CD8-positive, alpha-beta memory T cell (primary cell): ENCODE measurements around the gene ANKRD34A. TPM values are rescaled to one million over a fixed set of nuclear protein-coding genes. Genes with fewer than 3 reads are reported as not detected.

Experiments used
- CTCF ChIA-PET: fragments of 350-600 bp; sonication (Branson Sonifier 250); formaldehyde crosslinking; loops from one replicate; lab custom pipeline; 2021; ENCODE audit warnings: antibody characterized with exemption; lab: Charles Lee
- POLR2A ChIA-PET: fragments of 350-600 bp; sonication (Branson Sonifier 250); formaldehyde crosslinking; loops from one replicate; lab custom pipeline; 2021; ENCODE audit warnings: antibody characterized with exemption; lab: Charles Lee
- DNase-seq, 5 donors: peaks; one replicate each; pipeline versions ENCODE4 v3.0.0 to v3.0.0-alpha.2; 2020 to 2022; ENCODE audit warnings: mixed read lengths in 1 of 5
- H3K27ac ChIP-seq: one replicate; pipeline ENCODE4 v1.7.0; 2013; ENCODE audit warnings: low read depth, mild to moderate bottlenecking, low read length, moderate library complexity
- H3K27me3 ChIP-seq: 2 replicates; pipeline ENCODE4 v1.7.0; 2013; ENCODE audit warnings: low read length, mild to moderate bottlenecking; ENCODE audit not compliant: insufficient read depth, poor library complexity, severe bottlenecking
- H3K36me3 ChIP-seq: 2 replicates; pipeline ENCODE4 v1.7.0; 2013; ENCODE audit warnings: mild to moderate bottlenecking, low read length, moderate library complexity; ENCODE audit not compliant: insufficient read depth
- H3K4me1 ChIP-seq: 2 replicates; pipeline ENCODE4 v1.7.0; 2013; ENCODE audit warnings: mild to moderate bottlenecking, low read length, moderate library complexity; ENCODE audit not compliant: insufficient read depth
- H3K4me3 ChIP-seq: 2 replicates; pipeline ENCODE4 v1.7.0; 2013; ENCODE audit warnings: mild to moderate bottlenecking, low read length
- H3K9me3 ChIP-seq: 2 replicates; pipeline ENCODE4 v1.7.0; 2013; ENCODE audit warnings: mild to moderate bottlenecking, low read length
- H3K27ac Mint-ChIP-seq, 8 donors: one replicate each; pipeline ENCODE4 v1.8.0; 2020 to 2021; ENCODE audit warnings: mixed read lengths in 8 of 8, mild to moderate bottlenecking in 6 of 8, inconsistent platforms in 3 of 8, moderate library complexity in 3 of 8
- H3K27me3 Mint-ChIP-seq, 2 donors: one replicate each; pipeline ENCODE4 v1.8.0; 2020 to 2021; ENCODE audit warnings: mixed read lengths in 2 of 2, mild to moderate bottlenecking in 1 of 2, moderate library complexity in 1 of 2
- H3K36me3 Mint-ChIP-seq, 3 donors: one replicate each; pipeline ENCODE4 v1.8.0; 2020 to 2021; ENCODE audit warnings: mixed read lengths in 3 of 3, inconsistent platforms in 1 of 3, mild to moderate bottlenecking in 1 of 3
- H3K4me1 Mint-ChIP-seq, 3 donors: one replicate each; pipeline ENCODE4 v1.8.0; 2020 to 2021; ENCODE audit warnings: mixed read lengths in 3 of 3, inconsistent platforms in 1 of 3, mild to moderate bottlenecking in 1 of 3
- H3K4me3 Mint-ChIP-seq, 7 donors: one replicate each; pipeline ENCODE4 v1.8.0; 2020 to 2021; ENCODE audit warnings: mixed read lengths in 7 of 7, mild to moderate bottlenecking in 6 of 7, moderate library complexity in 4 of 7, inconsistent platforms in 2 of 7
- H3K9me3 Mint-ChIP-seq, 5 donors: one replicate each; pipeline ENCODE4 v1.8.0; 2020 to 2022; ENCODE audit warnings: mixed read lengths in 5 of 5, mild to moderate bottlenecking in 3 of 5, moderate library complexity in 2 of 5, inconsistent platforms in 1 of 5
- polyA plus RNA-seq: library from polyadenylated mRNA; unstranded; fragments of 300-500 nt; fragmentation: Illumina TruSeq; gene quantifications from one replicate; pipeline ENCODE4 v1.2.3, GENCODE V29; 2021
- total RNA-seq, 2 experiments: library from RNA; stranded (reverse); gene quantifications; one replicate each; pipeline ENCODE4 v1.2.3, GENCODE V29; 2021

ANKRD34A gene
- total and polyA plus RNA-seq, 3 experiments from 2014 or later = 0.97 to 8.7 (median 6.9) TPM

DNA sequence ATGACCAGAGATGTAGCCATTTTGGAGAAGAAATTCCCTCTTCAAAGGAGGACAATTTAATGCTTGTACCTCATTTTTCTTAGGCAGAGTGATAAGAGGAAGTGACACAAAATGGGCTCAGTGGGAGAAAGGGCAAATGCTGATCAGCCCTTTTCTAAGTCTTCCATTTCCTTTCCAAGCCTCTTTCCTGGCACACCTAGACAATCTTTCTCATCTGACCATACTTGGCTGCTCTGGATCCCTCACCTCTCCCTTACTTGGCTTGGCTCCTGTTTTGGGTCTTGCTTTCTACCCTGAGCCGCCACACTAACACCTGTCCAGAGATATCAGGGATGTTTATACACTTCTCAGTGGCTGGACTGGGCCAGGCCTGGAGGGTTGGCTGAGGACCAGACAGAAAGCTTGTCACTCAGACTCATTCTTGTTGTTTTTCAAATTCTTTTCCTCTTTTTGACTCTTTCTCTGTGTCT lies 18.9 kb upstream of the ANKRD34A start:
- Histone ChIP-seq H3K27me3 (no peaks in the 10 kb centered on the region), H3K4me1 (peaks cover 90% of the 10 kb centered on the region), H3K4me3 (no peak overlapping the region), H3K9me3 (no peaks in the 10 kb centered on the region), H3K36me3 (no peaks in the 10 kb centered on the region), H3K27ac (no peak overlapping the region)
- Mint-ChIP-seq H3K36me3 (no peaks in the 10 kb centered on the region), H3K4me1 (peaks cover 10 to 58% (median 12%) of the 10 kb centered on the region in 3 donors), H3K4me3 (peak overlapping the region in 2 of 7 donors; percentile 3 to 5), H3K27me3 (no peaks in the 10 kb centered on the region), H3K27ac (peak overlapping the region in 7 of 8 donors; percentile 24 to 99 (median 80)), H3K9me3 (no peaks in the 10 kb centered on the region)
- POLR2A ChIA-PET = interaction anchor here (2.3 to 4.7 kb wide), 2 partner anchors 11 to 14 kb away, joined by 10 to 49 read pairs; partner anchors contain the start of gene TXNIP
- DNase-seq = no peak
- CTCF ChIA-PET = interaction anchor here (1.1 to 1.6 kb wide), 2 partner anchors 24 to 55 kb away, joined by 4 to 5 read pairs; no protein-coding TSS in a partner anchor

- Mint-ChIP-seq H3K9me3 (no peaks in the 10 kb centered on the region), H3K27ac (peak overlapping the region in 5 of 8 donors; percentile 74 to 99 (median 80)), H3K4me3 (peak overlapping the region in 4 of 7 donors; percentile 18 to 45 (median 31)), H3K4me1 (peaks cover 0 to 50% (median 3%) of the 10 kb centered on the region in 3 donors), H3K27me3 (no peaks in the 10 kb centered on the region), H3K36me3 (peaks cover 0 to 4% (median 3%) of the 10 kb centered on the region in 3 donors)
- H3K27me3 ChIP-seq = no peaks in the 10 kb centered on the region
- ChIA-PET POLR2A (interaction anchor here (0.6 to 7.2 kb wide), 3 partner anchors 11 to 53 kb away, joined by 3 to 229 read pairs (median 3); partner anchors contain the start of genes LIX1L and TXNIP), CTCF (interaction anchor here (0.8 to 8.3 kb wide), 2 partner anchors 18 to 50 kb away, joined by 3 to 475 read pairs; partner anchors contain the start of gene TXNIP)
- no peaks in the 10 kb centered on the region for H3K36me3 ChIP-seq
- no peak overlapping the region for H3K4me3 ChIP-seq
- H3K27ac ChIP-seq = no peak overlapping the region
- H3K4me1 ChIP-seq = peaks cover 93% of the 10 kb centered on the region
- no peaks in the 10 kb centered on the region for H3K9me3 ChIP-seq
- DNase-seq = no peak
These were observed 17.8 kb upstream of the ANKRD34A start for GRCh38 chr1:145982010-145982723.

- H3K36me3 Mint-ChIP-seq = peaks cover 0 to 9% (median 3%) of the 10 kb centered on the region in 3 donors
- no peaks in the 10 kb centered on the region for H3K9me3 ChIP-seq
- DNase-seq = no peak
- no peaks in the 10 kb centered on the region for H3K9me3 Mint-ChIP-seq
- peaks cover 0 to 43% (median 0%) of the 10 kb centered on the region in 3 donors for H3K4me1 Mint-ChIP-seq
- peak overlapping the region; percentile 76 for H3K27ac ChIP-seq
- H3K4me3 ChIP-seq = peak overlapping the region; percentile 55
- CTCF ChIA-PET = interaction anchor here (0.6 to 8.3 kb wide), 9 partner anchors 16 to 134 kb away, joined by 3 to 475 read pairs (median 16); partner anchors contain the start of genes ANKRD34A, LIX1L, NUDT17 and POLR3GL
- H3K27me3 ChIP-seq = no peaks in the 10 kb centered on the region
- H3K4me1 ChIP-seq = peaks cover 82% of the 10 kb centered on the region
- H3K36me3 ChIP-seq = no peaks in the 10 kb centered on the region
- H3K27ac Mint-ChIP-seq = peak overlapping the region in 1 of 8 donors; percentile 84
- no peaks in the 10 kb centered on the region for H3K27me3 Mint-ChIP-seq
- POLR2A ChIA-PET = interaction anchor here (0.6 to 7.2 kb wide), 11 partner anchors 12 to 124 kb away, joined by 3 to 229 read pairs (median 8); partner anchors contain the start of genes ANKRD34A, PEX11B, POLR3GL and RBM8A
- H3K4me3 Mint-ChIP-seq = no peak overlapping the region
These were observed 16.2 kb upstream of the ANKRD34A start for GRCh38 chr1:145980457-145980994.

GRCh38 chr1:145979746-145980456 lies 15.5 kb upstream of the ANKRD34A start:
- H3K27me3 ChIP-seq = no peaks in the 10 kb centered on the region
- peaks cover 0 to 14% (median 6%) of the 10 kb centered on the region in 3 donors for H3K36me3 Mint-ChIP-seq
- H3K36me3 ChIP-seq = no peaks in the 10 kb centered on the region
- H3K4me1 ChIP-seq = peaks cover 75% of the 10 kb centered on the region
- peak overlapping the region; percentile 55 for H3K4me3 ChIP-seq
- H3K9me3 Mint-ChIP-seq = no peaks in the 10 kb centered on the region
- H3K4me3 Mint-ChIP-seq = no peak overlapping the region
- ChIA-PET POLR2A (interaction anchor here (0.6 to 7.2 kb wide), 17 partner anchors 13 to 124 kb away, joined by 3 to 229 read pairs (median 5); partner anchors contain the start of genes ANKRD34A, LIX1L, PEX11B and PIAS3), CTCF (interaction anchor here (0.6 to 8.3 kb wide), 16 partner anchors 15 to 138 kb away, joined by 3 to 475 read pairs (median 6); partner anchors contain the start of genes ANKRD34A, ITGA10, LIX1L and NUDT17)
- no peak overlapping the region for H3K27ac Mint-ChIP-seq
- H3K4me1 Mint-ChIP-seq = peaks cover 0 to 41% (median 6%) of the 10 kb centered on the region in 3 donors
- H3K27me3 Mint-ChIP-seq = no peaks in the 10 kb centered on the region
- peak overlapping the region; percentile 76 for H3K27ac ChIP-seq
- no peaks in the 10 kb centered on the region for H3K9me3 ChIP-seq
- peak in 2 of 5 donors; percentile 55 to 69 for DNase-seq

GRCh38 chr1:145978854-145979745 lies 14.7 kb upstream of the ANKRD34A start:
- Mint-ChIP-seq H3K4me3 (no peak overlapping the region), H3K9me3 (no peaks in the 10 kb centered on the region), H3K27me3 (no peaks in the 10 kb centered on the region), H3K36me3 (peaks cover 0 to 16% (median 8%) of the 10 kb centered on the region in 3 donors), H3K27ac (no peak overlapping the region), H3K4me1 (peaks cover 6 to 34% (median 14%) of the 10 kb centered on the region in 3 donors)
- no peaks in the 10 kb centered on the region for H3K27me3 ChIP-seq
- peaks cover 69% of the 10 kb centered on the region for H3K4me1 ChIP-seq
- DNase-seq = peak; percentile 52 to 89 (median 80)
- H3K4me3 ChIP-seq = peak overlapping the region; percentile 55
- ChIA-PET POLR2A (interaction anchor here (0.5 to 7.2 kb wide), 18 partner anchors 14 to 134 kb away, joined by 3 to 229 read pairs (median 5); partner anchors contain the start of genes ANKRD34A, LIX1L, NUDT17 and PEX11B), CTCF (interaction anchor here (0.7 to 8.3 kb wide), 19 partner anchors 15 to 137 kb away, joined by 3 to 475 read pairs (median 6); partner anchors contain the start of genes ANKRD34A, ITGA10, LIX1L and NUDT17)
- no peaks in the 10 kb centered on the region for H3K9me3 ChIP-seq
- peak overlapping the region; percentile 76 for H3K27ac ChIP-seq
- H3K36me3 ChIP-seq = no peaks in the 10 kb centered on the region

DNA sequence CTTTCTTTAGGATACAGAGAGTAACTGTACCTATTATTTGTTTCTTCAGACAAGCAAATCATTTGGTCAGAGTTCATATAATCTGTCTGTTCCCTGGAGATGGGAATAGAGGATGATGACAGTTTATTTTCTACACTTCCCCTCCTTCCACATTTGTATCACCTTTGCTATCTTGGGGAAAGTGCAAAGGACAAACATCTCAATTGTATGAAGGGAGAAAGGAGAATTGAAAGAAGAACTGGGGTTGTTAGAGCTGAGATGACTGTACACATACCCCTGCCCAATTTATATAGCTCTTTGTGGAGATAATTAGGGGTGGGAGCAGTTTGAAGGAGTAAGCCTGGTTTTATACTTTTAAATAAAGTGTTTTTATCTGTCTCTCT lies 14.1 kb upstream of the ANKRD34A start:
- Mint-ChIP-seq H3K9me3 (no peaks in the 10 kb centered on the region), H3K27me3 (no peaks in the 10 kb centered on the region), H3K4me1 (peaks cover 7 to 28% (median 16%) of the 10 kb centered on the region in 3 donors), H3K4me3 (no peak overlapping the region), H3K27ac (peak overlapping the region in 1 of 8 donors; percentile 89), H3K36me3 (peaks cover 0 to 16% (median 8%) of the 10 kb centered on the region in 3 donors)
- DNase-seq = no peak
- peaks cover 64% of the 10 kb centered on the region for H3K4me1 ChIP-seq
- ChIA-PET POLR2A (interaction anchor here (0.6 to 7.2 kb wide), 11 partner anchors 14 to 133 kb away, joined by 3 to 229 read pairs (median 5); partner anchors contain the start of genes ANKRD34A, NUDT17, PIAS3 and POLR3GL), CTCF (interaction anchor here (1.0 to 8.3 kb wide), 17 partner anchors 10 to 132 kb away, joined by 3 to 475 read pairs (median 9); partner anchors contain the start of genes ANKRD34A, ANKRD35, ITGA10 and LIX1L)
- H3K9me3 ChIP-seq = no peaks in the 10 kb centered on the region
- H3K27ac ChIP-seq = peak overlapping the region; percentile 76
- no peaks in the 10 kb centered on the region for H3K36me3 ChIP-seq
- no peaks in the 10 kb centered on the region for H3K27me3 ChIP-seq
- H3K4me3 ChIP-seq = peak overlapping the region; percentile 55
